RWPE1 (cell line): ENCODE data around the gene TOLLIP.

Source experiments
- CTCF ChIA-PET: fragments of 350-600 bp; sonication (Branson Sonifier 250); formaldehyde crosslinking; extraction: SDS; loops from one replicate; lab custom pipeline; 2021; lab: Yijun Ruan, JAX
- POLR2A ChIA-PET: fragments of 400-600 bp; formaldehyde crosslinking; extraction: SDS; loops from one replicate; lab custom pipeline; 2020; ENCODE audit warnings: antibody characterized with exemption; ENCODE audit not compliant: low non-redundant PET; lab: Yijun Ruan, JAX
- DNase-seq: peaks from one replicate; pipeline ENCODE4 v3.0.0; 2012; ENCODE audit warnings: low spot score
- H3K27ac ChIP-seq: fragments of 450-650 bp; 2 replicates; pipeline ENCODE4 v1.5.1; 2017
- TF ChIP-seq, protein P1 (sequence below): fragments of 450-650 bp; conservative IDR thresholded peaks from 2 replicates; pipeline ENCODE4 v1.5.1; 2017; ENCODE audit warnings: low read depth, mild to moderate bottlenecking

Gene TOLLIP

DNA sequence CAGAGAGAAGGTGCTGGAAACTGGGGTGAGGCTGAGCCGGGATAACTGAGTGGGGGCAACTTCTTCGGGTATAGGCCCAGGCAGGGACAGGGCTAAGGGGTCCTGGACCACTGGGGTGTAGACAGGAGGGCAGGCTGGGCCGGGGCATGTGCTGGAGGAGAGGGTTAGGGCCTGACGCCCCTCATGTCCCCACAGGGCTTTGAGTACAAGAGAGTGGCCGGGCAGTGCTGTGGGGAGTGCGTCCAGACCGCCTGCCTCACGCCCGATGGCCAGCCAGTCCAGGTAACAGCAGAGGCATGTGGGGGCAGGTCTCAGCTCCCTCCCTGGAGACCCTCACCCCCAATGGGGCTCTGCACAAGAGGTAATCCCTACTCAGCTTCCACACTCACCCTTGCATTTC, 49.9 kb downstream of the TOLLIP start:
- ChIA-PET CTCF (interaction anchor here (0.6 kb wide), 1 partner anchor 56 kb away, joined by 3 read pairs; no protein-coding TSS in a partner anchor), POLR2A (no interaction called here)
- TF ChIP-seq, protein P1, sequence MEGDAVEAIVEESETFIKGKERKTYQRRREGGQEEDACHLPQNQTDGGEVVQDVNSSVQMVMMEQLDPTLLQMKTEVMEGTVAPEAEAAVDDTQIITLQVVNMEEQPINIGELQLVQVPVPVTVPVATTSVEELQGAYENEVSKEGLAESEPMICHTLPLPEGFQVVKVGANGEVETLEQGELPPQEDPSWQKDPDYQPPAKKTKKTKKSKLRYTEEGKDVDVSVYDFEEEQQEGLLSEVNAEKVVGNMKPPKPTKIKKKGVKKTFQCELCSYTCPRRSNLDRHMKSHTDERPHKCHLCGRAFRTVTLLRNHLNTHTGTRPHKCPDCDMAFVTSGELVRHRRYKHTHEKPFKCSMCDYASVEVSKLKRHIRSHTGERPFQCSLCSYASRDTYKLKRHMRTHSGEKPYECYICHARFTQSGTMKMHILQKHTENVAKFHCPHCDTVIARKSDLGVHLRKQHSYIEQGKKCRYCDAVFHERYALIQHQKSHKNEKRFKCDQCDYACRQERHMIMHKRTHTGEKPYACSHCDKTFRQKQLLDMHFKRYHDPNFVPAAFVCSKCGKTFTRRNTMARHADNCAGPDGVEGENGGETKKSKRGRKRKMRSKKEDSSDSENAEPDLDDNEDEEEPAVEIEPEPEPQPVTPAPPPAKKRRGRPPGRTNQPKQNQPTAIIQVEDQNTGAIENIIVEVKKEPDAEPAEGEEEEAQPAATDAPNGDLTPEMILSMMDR, result no peak
- no peak for DNase-seq
- H3K27ac ChIP-seq, result peak overlapping the region; percentile 21; the same call in 1 of the 2 replicates

DNA sequence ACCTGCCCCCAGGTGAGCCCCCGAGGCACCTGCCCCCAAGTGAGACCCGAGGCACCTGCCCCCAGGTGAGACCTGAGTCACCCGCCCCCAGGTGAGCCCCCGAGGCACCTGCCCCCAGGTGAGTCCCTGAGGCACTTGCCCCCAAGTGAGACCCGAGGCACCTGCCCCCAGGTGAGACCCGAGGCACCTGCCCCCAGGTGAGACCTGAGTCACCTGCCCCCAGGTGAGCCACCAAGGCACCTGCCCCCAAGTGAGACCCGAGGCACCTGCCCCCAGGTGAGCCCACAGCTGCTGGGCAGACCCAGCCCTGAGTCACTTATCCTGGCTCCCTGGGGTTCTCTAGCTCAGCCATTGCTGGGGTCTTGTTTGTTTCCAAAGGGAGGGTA, 50.4 kb downstream of the TOLLIP start:
- no peak overlapping the region for H3K27ac ChIP-seq
- TF ChIP-seq, protein P1, result no peak
- POLR2A ChIA-PET, result no interaction called here
- CTCF ChIA-PET, result no interaction called here
- DNase-seq, result no peak

DNA sequence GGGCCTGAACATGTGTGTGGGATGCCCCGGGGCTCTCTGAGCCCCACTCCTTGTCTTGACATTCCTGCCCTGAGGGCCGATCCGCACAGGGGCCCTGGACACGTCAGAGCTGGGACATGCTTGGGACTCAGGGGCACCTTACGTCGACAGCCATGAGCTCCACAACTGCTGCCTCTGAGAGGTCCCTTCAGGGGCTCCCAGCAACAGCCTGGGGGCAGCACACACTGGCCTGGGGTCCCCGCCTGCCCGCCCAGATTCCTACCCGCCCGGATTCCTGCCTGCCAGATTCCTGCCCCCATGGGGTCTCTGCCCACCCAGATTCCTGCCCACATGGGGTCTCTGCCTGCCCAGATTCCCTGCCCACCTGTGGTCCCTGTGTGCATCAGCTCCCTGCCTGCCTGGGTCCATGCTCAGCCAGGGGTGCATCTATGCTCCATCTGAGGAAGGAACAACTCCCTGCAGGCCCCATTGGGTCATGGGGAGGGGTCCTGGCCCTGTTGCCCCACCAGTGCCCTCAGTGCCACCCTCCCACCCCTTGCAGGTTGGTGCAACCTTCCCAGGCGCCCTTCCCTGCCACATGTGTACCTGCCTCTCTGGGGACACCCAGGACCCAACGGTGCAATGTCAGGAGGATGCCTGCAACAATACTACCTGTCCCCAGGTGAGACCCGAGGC, 50.9 kb downstream of the TOLLIP start:
- TF ChIP-seq, protein P1, result no peak
- H3K27ac ChIP-seq, result no peak overlapping the region
- ChIA-PET CTCF (interaction anchor here (0.6 kb wide), 1 partner anchor 89 kb away, joined by 3 read pairs; no protein-coding TSS in a partner anchor), POLR2A (no interaction called here)
- no peak for DNase-seq

DNA sequence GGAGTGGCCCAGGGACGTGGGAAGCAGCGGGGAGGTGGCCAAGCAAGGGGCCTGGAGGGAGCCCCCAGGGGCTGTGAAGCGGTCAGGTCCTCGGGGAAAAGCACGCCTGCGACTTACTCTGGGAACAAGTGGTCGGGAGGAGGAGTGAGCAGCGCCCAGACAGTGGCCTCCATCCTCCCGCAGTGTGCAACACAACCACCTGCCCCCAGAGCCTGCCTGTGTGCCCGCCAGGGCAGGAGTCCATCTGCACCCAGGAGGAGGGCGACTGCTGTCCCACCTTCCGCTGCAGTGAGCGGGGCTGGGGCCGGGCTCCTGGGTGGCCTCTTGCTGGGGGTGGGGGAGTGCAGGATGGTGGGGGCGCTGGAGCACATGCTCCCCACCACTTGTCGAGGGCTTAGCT, 51.5 kb downstream of the TOLLIP start:
- TF ChIP-seq, protein P1, result no peak
- POLR2A ChIA-PET, result no interaction called here
- CTCF ChIA-PET, result interaction anchor here (0.6 kb wide), 1 partner anchor 90 kb away, joined by 3 read pairs; no protein-coding TSS in a partner anchor
- DNase-seq, result no peak
- no peak overlapping the region for H3K27ac ChIP-seq

DNA sequence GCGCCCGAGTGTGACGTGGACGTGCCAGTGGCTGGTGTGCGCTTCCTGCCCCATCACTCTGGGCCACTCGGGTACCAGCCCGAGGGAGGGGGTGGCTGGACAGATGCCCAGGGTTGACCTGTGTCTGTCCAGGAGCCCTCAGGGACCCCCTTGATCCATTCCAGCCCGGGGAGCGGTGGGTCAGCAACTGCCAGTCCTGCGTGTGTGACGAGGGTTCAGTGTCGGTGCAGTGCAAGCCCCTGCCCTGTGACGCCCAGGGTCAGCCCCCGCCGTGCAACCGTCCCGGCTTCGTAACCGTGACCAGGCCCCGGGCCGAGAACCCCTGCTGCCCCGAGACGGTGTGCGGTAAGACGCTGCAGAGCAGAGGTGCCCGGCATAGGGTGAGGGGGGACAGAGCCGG, 52.1 kb downstream of the TOLLIP start:
- TF ChIP-seq, protein P1, result no peak
- CTCF ChIA-PET, result no interaction called here
- DNase-seq, result no peak
- POLR2A ChIA-PET, result no interaction called here
- H3K27ac ChIP-seq, result no peak overlapping the region

- POLR2A ChIA-PET, result no interaction called here
- no peak for DNase-seq
- TF ChIP-seq, protein P1, result no peak
- no peak overlapping the region for H3K27ac ChIP-seq
- CTCF ChIA-PET, result no interaction called here
Measured at GRCh38 chr11:1256257-1257045, 53.0 kb downstream of the TOLLIP start.
